Nephron (organoid): ENCODE results near the gene BUD23.

ENCODE experiments used
- H3K27ac Mint-ChIP-seq, 3 experiments: 2 replicates each; pipeline ENCODE4 v1.8.0; 2020; ENCODE audit warnings: mixed read lengths in 3 of 3, mild to moderate bottlenecking in 2 of 3, moderate library complexity in 1 of 3
- H3K27me3 Mint-ChIP-seq: 2 replicates; pipeline ENCODE4 v1.8.0; 2021; ENCODE audit warnings: low read depth, mild to moderate bottlenecking, moderate library complexity, mixed read lengths
- H3K36me3 Mint-ChIP-seq: 2 replicates; pipeline ENCODE4 v1.8.0; 2020; ENCODE audit warnings: low read depth, mixed read lengths
- H3K4me1 Mint-ChIP-seq: 2 replicates; pipeline ENCODE4 v1.8.0; 2020; ENCODE audit warnings: mixed read lengths
- H3K4me3 Mint-ChIP-seq, 3 experiments: 2 replicates each; pipeline ENCODE4 v1.8.0; 2020; ENCODE audit warnings: mild to moderate bottlenecking in 3 of 3, mixed read lengths in 3 of 3, moderate library complexity in 2 of 3
- H3K9me3 Mint-ChIP-seq: 2 replicates; pipeline ENCODE4 v1.8.0; 2020; ENCODE audit warnings: mixed read lengths
- TF ChIP-seq, protein P1 (sequence below), 3 experiments: fragments of 200-600 bp; sonication (generic); IDR thresholded peaks; one replicate each; pipeline ENCODE4 v1.5.0; 2021; ENCODE audit warnings: antibody characterized with exemption in 3 of 3; ENCODE audit not compliant: unreplicated experiment in 3 of 3

BUD23 gene

DNA sequence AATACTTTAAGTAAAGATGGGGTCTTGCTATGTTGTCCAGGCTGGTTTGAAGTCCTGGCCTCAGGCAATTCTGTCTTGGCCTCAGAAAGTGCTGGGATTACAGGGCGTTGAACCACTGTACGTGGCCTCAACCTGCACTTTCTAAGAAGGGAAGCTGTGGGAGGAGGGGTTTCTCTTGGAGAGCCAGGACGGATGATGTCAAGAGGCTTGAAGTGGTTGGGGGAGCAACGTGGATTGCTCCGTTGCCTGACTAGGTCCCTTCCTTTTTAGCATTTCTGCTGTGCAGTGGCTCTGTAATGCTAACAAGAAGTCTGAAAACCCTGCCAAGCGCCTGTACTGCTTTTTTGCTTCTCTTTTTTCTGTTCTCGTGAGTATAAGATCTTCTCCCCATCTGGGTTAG, 7.2 kb downstream of the BUD23 start:
- TF ChIP-seq, protein P1, sequence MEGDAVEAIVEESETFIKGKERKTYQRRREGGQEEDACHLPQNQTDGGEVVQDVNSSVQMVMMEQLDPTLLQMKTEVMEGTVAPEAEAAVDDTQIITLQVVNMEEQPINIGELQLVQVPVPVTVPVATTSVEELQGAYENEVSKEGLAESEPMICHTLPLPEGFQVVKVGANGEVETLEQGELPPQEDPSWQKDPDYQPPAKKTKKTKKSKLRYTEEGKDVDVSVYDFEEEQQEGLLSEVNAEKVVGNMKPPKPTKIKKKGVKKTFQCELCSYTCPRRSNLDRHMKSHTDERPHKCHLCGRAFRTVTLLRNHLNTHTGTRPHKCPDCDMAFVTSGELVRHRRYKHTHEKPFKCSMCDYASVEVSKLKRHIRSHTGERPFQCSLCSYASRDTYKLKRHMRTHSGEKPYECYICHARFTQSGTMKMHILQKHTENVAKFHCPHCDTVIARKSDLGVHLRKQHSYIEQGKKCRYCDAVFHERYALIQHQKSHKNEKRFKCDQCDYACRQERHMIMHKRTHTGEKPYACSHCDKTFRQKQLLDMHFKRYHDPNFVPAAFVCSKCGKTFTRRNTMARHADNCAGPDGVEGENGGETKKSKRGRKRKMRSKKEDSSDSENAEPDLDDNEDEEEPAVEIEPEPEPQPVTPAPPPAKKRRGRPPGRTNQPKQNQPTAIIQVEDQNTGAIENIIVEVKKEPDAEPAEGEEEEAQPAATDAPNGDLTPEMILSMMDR (IDR thresholded peaks at IDR 0.05; ENCODE audit: unreplicated experiment in 3 of 3) = no peak
- peaks cover 56% of the 10 kb centered on the region for H3K36me3 Mint-ChIP-seq
- no peak overlapping the region for H3K27ac Mint-ChIP-seq
- H3K4me1 Mint-ChIP-seq = no peaks in the 10 kb centered on the region
- no peaks in the 10 kb centered on the region for H3K27me3 Mint-ChIP-seq
- no peaks in the 10 kb centered on the region for H3K9me3 Mint-ChIP-seq
- no peak overlapping the region for H3K4me3 Mint-ChIP-seq

DNA sequence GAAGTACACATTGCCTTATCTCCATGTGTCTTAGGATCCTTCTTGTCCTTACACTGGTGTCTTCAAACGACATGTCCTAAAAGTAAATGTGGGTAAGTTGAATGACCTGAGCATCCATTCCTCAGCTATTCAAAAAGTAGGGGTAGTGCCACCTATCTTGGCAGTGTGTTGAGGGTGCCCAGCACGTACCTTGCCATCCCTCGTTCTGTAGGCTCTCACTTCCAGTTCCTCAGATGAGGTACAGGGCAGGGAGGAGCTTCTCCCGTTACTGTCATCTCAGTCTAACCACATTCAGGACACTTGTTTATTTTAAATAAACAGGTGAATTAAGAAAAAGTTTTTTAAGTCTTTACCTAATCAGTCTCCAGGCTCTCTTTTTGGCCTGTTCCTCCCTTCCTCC, 13.0 kb downstream of the BUD23 start:
- TF ChIP-seq, protein P1 (IDR thresholded peaks at IDR 0.05; ENCODE audit: unreplicated experiment in 3 of 3) = no peak
- peaks cover 42% of the 10 kb centered on the region for H3K36me3 Mint-ChIP-seq
- H3K4me3 Mint-ChIP-seq = no peak overlapping the region
- H3K27ac Mint-ChIP-seq = no peak overlapping the region
- peaks cover under 1% of the 10 kb centered on the region for H3K4me1 Mint-ChIP-seq
- H3K27me3 Mint-ChIP-seq = no peaks in the 10 kb centered on the region
- H3K9me3 Mint-ChIP-seq = no peaks in the 10 kb centered on the region

DNA sequence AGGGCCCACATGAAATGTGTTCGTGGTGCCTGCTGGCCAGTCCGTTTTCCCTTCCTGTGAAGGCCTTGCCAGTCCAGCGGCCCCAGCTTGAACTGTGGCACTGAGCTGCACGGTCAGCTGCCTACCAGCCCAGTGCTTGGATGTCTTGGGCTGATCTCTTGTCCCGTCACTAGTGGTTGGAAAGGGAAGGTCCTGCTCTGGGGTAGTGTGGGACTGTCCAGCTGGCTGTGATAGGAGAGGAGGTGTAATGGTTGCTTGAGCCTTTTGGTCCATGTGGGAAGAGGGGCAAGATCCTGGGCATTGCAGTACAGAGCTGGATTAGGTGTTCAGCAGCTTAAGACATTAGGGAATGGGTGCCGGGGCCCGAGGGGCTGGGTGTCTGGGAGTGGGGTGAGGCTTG, 15.0 kb downstream of the BUD23 start:
- TF ChIP-seq, protein P1 (IDR thresholded peaks at IDR 0.05; ENCODE audit: unreplicated experiment in 3 of 3) = no peak
- Mint-ChIP-seq H3K36me3 (peaks cover 41% of the 10 kb centered on the region), H3K27ac (no peak overlapping the region), H3K4me3 (no peak overlapping the region), H3K9me3 (no peaks in the 10 kb centered on the region), H3K27me3 (no peaks in the 10 kb centered on the region), H3K4me1 (peaks cover 15% of the 10 kb centered on the region)

DNA sequence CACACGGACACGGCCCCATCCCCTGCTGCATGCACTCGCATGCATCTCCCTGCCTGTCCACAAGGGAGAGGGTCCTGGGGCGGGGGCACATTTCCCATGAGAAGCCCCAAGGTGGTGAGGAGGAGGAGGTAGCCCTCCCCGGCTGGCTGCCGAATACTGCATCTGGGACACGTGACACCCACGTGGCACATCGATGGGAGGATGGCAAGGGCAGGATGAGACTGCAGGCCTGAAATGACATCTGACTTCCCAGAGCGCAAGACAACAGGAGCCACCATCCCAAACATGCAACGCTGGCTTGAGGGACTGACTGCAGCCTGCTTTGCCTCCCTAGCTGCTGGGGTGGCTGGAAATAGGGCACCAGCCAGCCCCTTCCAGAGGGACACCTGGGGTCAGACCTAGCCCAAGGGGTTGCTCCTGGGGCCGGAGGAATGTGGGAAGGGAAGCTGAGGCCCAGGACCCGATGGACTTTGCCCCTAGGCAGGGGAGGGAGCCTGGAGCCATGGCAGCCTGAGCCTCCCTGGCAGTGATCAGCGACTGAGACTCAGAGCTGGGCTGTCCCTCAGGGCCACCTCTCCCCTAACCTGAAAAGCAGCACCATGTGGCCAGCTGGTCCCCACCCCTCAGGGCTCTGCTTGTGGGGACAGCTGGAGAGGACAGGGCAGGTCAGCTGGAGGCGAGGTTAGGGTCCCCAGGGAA, 16.1 kb downstream of the BUD23 start:
- Mint-ChIP-seq H3K27ac (no peak overlapping the region), H3K4me3 (no peak overlapping the region), H3K4me1 (peaks cover 19% of the 10 kb centered on the region), H3K9me3 (no peaks in the 10 kb centered on the region), H3K27me3 (no peaks in the 10 kb centered on the region), H3K36me3 (peaks cover 36% of the 10 kb centered on the region)
- TF ChIP-seq, protein P1 (IDR thresholded peaks at IDR 0.05; ENCODE audit: unreplicated experiment in 3 of 3) = no peak

DNA sequence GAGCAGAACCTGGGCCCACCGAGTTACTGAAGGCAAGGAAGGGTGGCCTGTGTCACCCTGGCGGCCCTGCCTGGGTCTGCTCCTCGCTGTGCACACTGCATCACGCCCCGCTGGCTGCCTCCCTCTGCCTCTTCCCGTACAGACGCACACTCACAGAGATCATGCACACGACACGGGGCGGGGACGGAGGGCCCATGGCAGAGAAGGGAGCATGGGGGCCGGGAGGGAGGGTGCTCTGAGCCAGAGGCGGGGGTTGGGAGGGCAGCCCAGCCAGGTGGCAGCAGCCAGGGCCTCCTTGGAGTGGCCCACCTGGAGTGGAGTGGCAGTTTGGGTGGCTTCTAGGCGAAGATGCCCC, 16.6 kb downstream of the BUD23 start:
- Mint-ChIP-seq H3K9me3 (no peaks in the 10 kb centered on the region), H3K4me3 (no peak overlapping the region), H3K4me1 (peaks cover 24% of the 10 kb centered on the region), H3K27me3 (no peaks in the 10 kb centered on the region), H3K27ac (no peak overlapping the region), H3K36me3 (peaks cover 32% of the 10 kb centered on the region)
- TF ChIP-seq, protein P1 (IDR thresholded peaks at IDR 0.05; ENCODE audit: unreplicated experiment in 3 of 3) = no peak

DNA sequence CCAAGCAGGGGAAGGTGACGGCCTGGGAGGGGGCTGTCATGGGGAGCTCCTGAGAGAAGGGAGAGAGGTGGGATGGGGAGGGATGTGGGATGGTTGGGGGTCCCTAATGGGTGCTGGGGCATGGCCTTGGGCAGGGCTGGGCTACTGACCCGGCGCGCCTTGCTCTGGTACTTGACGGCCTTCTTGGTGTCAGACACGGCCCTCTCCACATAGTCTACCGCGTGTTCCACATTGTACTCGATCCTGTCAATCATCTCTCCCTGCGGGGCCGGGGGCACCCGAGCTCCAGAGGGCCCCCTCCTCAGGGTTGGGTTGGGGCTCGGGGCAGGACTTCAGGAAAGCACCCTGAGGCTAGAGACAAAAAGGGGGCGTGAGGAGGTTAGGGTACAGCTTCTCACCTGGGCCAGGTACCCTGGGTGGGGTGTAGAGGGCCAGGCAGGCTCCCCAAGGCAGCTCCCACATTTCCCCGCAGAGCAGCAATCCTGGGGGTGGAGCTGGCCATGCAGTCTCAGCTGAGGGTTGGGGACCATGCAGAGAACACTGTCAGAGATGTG, 17.3 kb downstream of the BUD23 start:
- H3K36me3 Mint-ChIP-seq = peaks cover 28% of the 10 kb centered on the region
- no peak overlapping the region for H3K27ac Mint-ChIP-seq
- H3K4me1 Mint-ChIP-seq = peaks cover 30% of the 10 kb centered on the region
- TF ChIP-seq, protein P1 (IDR thresholded peaks at IDR 0.05; ENCODE audit: unreplicated experiment in 3 of 3) = no peak
- H3K4me3 Mint-ChIP-seq = no peak overlapping the region
- no peaks in the 10 kb centered on the region for H3K27me3 Mint-ChIP-seq
- no peaks in the 10 kb centered on the region for H3K9me3 Mint-ChIP-seq
